Measurements from ENCODE around the gene CCR2. TPM values are rescaled to one million over a fixed set of nuclear protein-coding genes. Genes with fewer than 3 reads are reported as not detected.

Gene CCR2
- total RNA-seq, 1 donor from 2014 or later = 1.2 TPM

DNA sequence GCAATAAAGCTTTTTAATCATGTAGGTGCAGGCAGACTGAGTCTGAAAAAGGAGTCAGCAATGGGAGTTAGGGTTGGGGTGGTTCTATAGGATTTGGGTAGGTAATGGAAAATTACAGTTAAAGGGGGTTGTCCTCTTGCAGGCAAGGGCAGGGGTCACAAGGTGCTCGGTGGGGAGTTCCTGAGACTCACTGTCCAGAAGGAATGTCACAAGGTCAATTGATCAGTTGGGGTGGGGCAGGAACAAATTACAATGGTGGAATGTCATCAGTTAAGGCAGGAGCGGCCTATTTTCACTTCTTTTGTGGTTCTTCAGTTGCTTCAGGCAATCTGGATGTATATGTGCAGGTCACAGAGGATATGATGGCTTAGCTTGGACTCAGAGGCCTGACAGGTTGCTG, 39.1 kb downstream of the CCR2 start:
- no peak overlapping the region for H3K27ac ChIP-seq
- no peaks in the 10 kb centered on the region for H3K27me3 ChIP-seq
- H3K36me3 ChIP-seq = no peaks in the 10 kb centered on the region
- no peak overlapping the region for H3K4me3 ChIP-seq
- TF ChIP-seq POLR2AphosphoS5 (IDR thresholded peaks at IDR 0.05; ENCODE audit: insufficient read depth in 1 of 2, low read depth in 1 of 2) (no peak), POLR2A (IDR thresholded peaks at IDR 0.05) (no peak)
- TF ChIP-seq, protein P1, sequence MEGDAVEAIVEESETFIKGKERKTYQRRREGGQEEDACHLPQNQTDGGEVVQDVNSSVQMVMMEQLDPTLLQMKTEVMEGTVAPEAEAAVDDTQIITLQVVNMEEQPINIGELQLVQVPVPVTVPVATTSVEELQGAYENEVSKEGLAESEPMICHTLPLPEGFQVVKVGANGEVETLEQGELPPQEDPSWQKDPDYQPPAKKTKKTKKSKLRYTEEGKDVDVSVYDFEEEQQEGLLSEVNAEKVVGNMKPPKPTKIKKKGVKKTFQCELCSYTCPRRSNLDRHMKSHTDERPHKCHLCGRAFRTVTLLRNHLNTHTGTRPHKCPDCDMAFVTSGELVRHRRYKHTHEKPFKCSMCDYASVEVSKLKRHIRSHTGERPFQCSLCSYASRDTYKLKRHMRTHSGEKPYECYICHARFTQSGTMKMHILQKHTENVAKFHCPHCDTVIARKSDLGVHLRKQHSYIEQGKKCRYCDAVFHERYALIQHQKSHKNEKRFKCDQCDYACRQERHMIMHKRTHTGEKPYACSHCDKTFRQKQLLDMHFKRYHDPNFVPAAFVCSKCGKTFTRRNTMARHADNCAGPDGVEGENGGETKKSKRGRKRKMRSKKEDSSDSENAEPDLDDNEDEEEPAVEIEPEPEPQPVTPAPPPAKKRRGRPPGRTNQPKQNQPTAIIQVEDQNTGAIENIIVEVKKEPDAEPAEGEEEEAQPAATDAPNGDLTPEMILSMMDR (IDR thresholded peaks at IDR 0.05) = no peak
- no peaks in the 10 kb centered on the region for H3K4me1 ChIP-seq
- intact Hi-C loops (cut with DNase I) = no loop called here
- H3K9me3 ChIP-seq = no peaks in the 10 kb centered on the region
- DNase-seq (ENCODE audit: extremely low spot score in 2 of 2) = no peak

DNA sequence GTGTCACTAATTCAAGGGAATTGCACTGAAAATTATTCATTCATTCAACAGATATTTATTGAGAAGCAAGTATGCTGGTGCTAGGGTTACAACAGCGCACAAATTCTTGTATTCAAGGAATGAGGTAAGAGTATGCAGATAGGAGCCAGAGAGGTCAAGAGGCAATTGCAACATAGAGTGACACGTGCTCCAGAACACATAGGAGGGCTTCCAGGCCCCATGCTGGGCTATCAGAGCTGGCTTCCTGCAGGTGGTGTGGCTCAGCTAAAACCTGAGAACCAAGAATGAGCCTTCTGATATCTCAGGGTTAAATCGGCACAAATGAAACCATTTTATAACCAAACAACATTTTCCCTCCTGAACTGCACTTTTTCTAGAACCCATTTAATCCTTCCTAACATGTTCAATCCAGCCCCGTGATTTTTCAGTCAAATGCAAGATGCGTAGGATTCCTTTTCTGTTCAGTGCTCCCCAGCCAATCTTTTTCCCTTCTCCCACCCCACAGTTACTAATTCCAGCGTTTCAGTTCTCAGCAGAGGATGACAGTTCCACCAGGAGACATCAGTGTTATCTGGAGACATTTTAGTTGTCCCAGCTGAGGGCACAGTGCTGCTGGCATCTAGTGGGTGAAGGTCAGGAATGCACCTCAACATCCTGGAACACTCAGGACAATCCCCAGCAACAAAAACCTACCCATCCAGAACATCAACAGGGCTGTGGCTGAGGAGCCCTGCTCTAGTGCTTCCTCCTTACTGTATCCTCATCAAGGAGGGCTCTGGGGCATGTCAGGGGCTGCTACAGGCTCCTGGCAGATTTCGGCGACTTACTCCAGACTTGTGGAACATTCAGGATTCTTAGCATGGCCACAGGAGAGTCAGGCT, 39.9 kb downstream of the CCR2 start:
- H3K4me3 ChIP-seq = no peak overlapping the region
- no peak overlapping the region for H3K27ac ChIP-seq
- no peaks in the 10 kb centered on the region for H3K27me3 ChIP-seq
- no peaks in the 10 kb centered on the region for H3K9me3 ChIP-seq
- intact Hi-C loops (cut with DNase I) = no loop called here
- no peaks in the 10 kb centered on the region for H3K36me3 ChIP-seq
- DNase-seq (ENCODE audit: extremely low spot score in 2 of 2) = no peak
- H3K4me1 ChIP-seq = no peaks in the 10 kb centered on the region
- TF ChIP-seq, protein P1 (IDR thresholded peaks at IDR 0.05) = no peak
- no peak for TF ChIP-seq POLR2AphosphoS5 (IDR thresholded peaks at IDR 0.05; ENCODE audit: insufficient read depth in 1 of 2, low read depth in 1 of 2)
- no peak for TF ChIP-seq POLR2A (IDR thresholded peaks at IDR 0.05)

DNA sequence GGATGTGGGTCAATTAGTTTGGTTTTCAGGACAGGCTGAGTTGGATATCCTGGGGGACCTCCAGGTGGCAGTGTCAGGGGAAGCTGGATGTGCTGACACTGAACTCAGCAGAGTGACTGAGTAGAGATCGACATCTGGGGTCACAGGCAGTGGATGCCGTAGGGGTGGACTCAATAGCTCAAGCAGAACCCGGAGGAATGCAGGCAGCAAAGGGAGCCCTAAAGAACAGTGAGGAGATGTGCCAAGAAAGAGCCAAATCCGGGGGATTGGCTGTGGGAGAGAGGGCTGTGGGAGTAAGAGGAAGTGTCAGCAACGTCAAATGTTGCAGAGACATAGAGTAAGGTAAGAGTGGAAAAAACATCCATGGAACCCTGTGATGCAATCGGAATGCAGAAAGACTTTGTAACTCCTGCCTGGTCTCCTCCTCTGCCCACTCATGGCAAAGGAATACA, 41.3 kb downstream of the CCR2 start:
- Histone ChIP-seq H3K36me3 (no peaks in the 10 kb centered on the region), H3K9me3 (no peaks in the 10 kb centered on the region), H3K27me3 (no peaks in the 10 kb centered on the region), H3K4me3 (no peak overlapping the region), H3K4me1 (no peaks in the 10 kb centered on the region), H3K27ac (no peak overlapping the region)
- TF ChIP-seq POLR2A (IDR thresholded peaks at IDR 0.05) (no peak), POLR2AphosphoS5 (IDR thresholded peaks at IDR 0.05; ENCODE audit: insufficient read depth in 1 of 2, low read depth in 1 of 2) (no peak)
- TF ChIP-seq, protein P1 (IDR thresholded peaks at IDR 0.05) = no peak
- intact Hi-C loops (cut with DNase I) = no loop called here
- DNase-seq (ENCODE audit: extremely low spot score in 2 of 2) = no peak

DNA sequence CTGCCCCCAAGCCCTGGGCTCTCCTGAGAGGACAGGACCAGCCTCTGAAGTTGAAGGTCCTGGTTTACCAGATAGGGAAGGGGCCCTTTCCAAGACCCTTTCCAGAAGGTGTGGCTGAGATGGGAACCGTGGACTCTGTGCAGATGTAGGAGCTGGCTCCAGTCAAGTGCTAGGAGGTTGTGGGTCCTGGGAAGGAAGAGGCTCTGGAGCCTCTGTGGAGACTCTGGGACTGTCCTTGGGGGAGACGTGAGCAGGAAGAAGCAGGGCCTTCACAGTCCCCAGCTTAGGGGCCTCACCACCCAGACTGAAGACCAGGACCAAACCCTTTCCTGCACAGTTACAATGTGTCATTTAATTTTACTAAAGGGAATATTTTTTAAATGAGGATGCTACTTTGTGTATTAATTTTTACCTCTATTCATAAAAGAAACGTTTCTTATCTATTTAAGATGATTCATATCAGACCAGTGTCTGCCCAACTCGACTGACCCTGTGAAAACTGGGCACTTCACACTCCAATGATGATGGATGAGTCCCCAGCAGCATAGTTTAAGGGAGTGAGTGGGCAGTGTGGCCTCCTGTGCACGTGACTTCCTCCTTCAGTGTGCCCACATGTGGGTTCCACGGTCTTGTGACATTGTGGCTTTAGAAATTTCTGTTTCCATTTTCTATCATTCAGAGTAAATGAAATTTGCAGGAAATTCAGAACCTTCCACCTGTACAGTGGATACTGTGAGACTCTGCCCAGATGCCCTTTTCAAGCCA, 42.0 kb downstream of the CCR2 start:
- intact Hi-C loops (cut with DNase I) = no loop called here
- Histone ChIP-seq H3K4me1 (no peaks in the 10 kb centered on the region), H3K36me3 (no peaks in the 10 kb centered on the region), H3K27ac (no peak overlapping the region), H3K4me3 (no peak overlapping the region), H3K9me3 (no peaks in the 10 kb centered on the region), H3K27me3 (no peaks in the 10 kb centered on the region)
- no peak for DNase-seq (ENCODE audit: extremely low spot score in 2 of 2)
- TF ChIP-seq, protein P1 (IDR thresholded peaks at IDR 0.05) = no peak
- TF ChIP-seq POLR2A (IDR thresholded peaks at IDR 0.05) (no peak), POLR2AphosphoS5 (IDR thresholded peaks at IDR 0.05; ENCODE audit: insufficient read depth in 1 of 2, low read depth in 1 of 2) (no peak)
